Uterus (tissue), 4 donors: ENCODE results near the gene ZNF423. TPM values are rescaled to one million over a fixed set of nuclear protein-coding genes. Genes with fewer than 3 reads are reported as not detected.

Experiments used
- DNase-seq, 2 donors: peaks; one replicate each; pipeline ENCODE4 v3.0.0-alpha.2; 2019 to 2020
- H3K27ac ChIP-seq, 2 donors: fragments of 200-600 bp; sonication (generic); 1 replicate in 1 of 2; 2 replicates in 1 of 2; pipeline ENCODE4 v1.5.1; 2016 to 2018
- H3K27me3 ChIP-seq, 2 donors: fragments of 200-600 bp; sonication (generic); one replicate each; pipeline ENCODE4 v1.5.1; 2018 to 2019; ENCODE audit warnings: control low read depth in 1 of 2
- H3K36me3 ChIP-seq, 2 donors: fragments of 200-600 bp; sonication (generic); one replicate each; pipeline ENCODE4 v1.5.1; 2019; ENCODE audit warnings: control low read depth in 1 of 2
- H3K4me1 ChIP-seq, 2 donors: fragments of 200-600 bp; sonication (generic); one replicate each; pipeline ENCODE4 v1.5.1; 2018 to 2019; ENCODE audit warnings: control low read depth in 1 of 2
- H3K4me3 ChIP-seq, 2 donors: fragments of 200-600 bp; sonication (generic); 1 replicate in 1 of 2; 2 replicates in 1 of 2; pipeline ENCODE4 v1.5.1; 2018 to 2019; ENCODE audit warnings: mild to moderate bottlenecking in 1 of 2
- H3K9me3 ChIP-seq, 2 donors: fragments of 200-600 bp; sonication (generic); one replicate each; pipeline ENCODE4 v1.5.1; 2019; ENCODE audit warnings: control low read depth in 1 of 2
- POLR2A ChIP-seq, 2 donors: fragments of 450-650 bp; IDR thresholded peaks; one replicate each; pipeline ENCODE4 v1.6.1; 2016; ENCODE audit warnings: antibody characterized with exemption in 2 of 2, mild to moderate bottlenecking in 1 of 2, moderate library complexity in 1 of 2
- intact Hi-C: fragments of 100-400 bp; cut with DNase I; formaldehyde crosslinking; loops from one replicate; pipeline ENCODE4 v1.15.1; 2023; ENCODE audit warnings: low total_unique reads
- total RNA-seq, 4 donors: library from RNA; depleted of rRNA in 3 of 4; stranded (reverse); fragments of >200 nt in 3 of 4; gene quantifications; one replicate each; pipeline versions ENCODE4 v1.1.0 to v1.2.4, GENCODE V29; 2014 to 2023
- TF ChIP-seq, protein P1 (sequence below), 4 experiments: fragments of 200-600 bp in 2 of 4; fragments of 450-650 bp in 2 of 4; sonication (generic) in 2 of 4; IDR thresholded peaks; one replicate each; pipeline ENCODE4 v1.5.1; 2016 to 2019; ENCODE audit warnings: antibody characterized with exemption in 4 of 4, mild to moderate bottlenecking in 2 of 4, moderate library complexity in 1 of 4
- donor health status: DM: yes; HTN: yes; CAD: no.

ZNF423 gene
- total RNA-seq, 4 donors from 2014 or later: 7.1 to 33.5 (median 14.7) TPM

DNA sequence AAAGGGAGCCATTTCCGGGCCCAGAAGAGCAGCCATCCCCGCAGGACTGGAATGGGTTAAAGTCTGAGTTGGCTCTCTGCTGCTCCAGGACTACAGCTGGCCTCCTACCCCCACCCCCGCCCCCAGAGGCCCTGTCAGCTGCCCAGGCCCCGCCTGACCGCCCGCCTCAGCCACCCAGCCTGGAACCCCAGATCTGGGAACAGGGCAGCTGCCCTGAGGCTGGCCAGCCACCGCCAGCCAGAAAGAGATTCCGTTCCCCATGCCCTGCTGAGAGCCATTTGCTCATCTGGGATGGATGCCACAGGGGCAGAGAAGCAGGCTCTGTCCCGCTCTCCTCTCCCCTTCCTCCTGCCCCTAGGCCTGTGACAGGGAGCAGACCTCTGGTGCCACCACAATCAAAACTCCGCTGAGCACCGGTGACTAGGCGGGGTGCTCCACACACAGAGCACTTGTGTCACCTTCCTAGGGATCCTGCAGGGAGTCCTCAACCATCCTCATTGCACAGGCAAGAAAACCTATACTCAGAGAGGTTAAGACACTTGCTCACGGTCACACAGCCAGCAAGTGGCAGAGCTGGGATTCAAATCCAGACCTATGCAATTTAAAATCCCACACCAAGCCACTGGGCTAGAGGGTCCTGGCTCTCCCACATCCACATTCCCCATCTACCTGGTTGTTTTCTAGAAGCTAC lies 44.1 kb downstream of the ZNF423 start:
- Histone ChIP-seq H3K4me3 (no peak overlapping the region), H3K27ac (no peak overlapping the region), H3K4me1 (no peaks in the 10 kb centered on the region), H3K9me3 (no peaks in the 10 kb centered on the region), H3K27me3 (no peaks in the 10 kb centered on the region), H3K36me3 (no peaks in the 10 kb centered on the region)
- no peak for TF ChIP-seq POLR2A (IDR thresholded peaks at IDR 0.05)
- TF ChIP-seq, protein P1, sequence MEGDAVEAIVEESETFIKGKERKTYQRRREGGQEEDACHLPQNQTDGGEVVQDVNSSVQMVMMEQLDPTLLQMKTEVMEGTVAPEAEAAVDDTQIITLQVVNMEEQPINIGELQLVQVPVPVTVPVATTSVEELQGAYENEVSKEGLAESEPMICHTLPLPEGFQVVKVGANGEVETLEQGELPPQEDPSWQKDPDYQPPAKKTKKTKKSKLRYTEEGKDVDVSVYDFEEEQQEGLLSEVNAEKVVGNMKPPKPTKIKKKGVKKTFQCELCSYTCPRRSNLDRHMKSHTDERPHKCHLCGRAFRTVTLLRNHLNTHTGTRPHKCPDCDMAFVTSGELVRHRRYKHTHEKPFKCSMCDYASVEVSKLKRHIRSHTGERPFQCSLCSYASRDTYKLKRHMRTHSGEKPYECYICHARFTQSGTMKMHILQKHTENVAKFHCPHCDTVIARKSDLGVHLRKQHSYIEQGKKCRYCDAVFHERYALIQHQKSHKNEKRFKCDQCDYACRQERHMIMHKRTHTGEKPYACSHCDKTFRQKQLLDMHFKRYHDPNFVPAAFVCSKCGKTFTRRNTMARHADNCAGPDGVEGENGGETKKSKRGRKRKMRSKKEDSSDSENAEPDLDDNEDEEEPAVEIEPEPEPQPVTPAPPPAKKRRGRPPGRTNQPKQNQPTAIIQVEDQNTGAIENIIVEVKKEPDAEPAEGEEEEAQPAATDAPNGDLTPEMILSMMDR (IDR thresholded peaks at IDR 0.05): no peak
- no peak for DNase-seq
- intact Hi-C loops: no loop called here

DNA sequence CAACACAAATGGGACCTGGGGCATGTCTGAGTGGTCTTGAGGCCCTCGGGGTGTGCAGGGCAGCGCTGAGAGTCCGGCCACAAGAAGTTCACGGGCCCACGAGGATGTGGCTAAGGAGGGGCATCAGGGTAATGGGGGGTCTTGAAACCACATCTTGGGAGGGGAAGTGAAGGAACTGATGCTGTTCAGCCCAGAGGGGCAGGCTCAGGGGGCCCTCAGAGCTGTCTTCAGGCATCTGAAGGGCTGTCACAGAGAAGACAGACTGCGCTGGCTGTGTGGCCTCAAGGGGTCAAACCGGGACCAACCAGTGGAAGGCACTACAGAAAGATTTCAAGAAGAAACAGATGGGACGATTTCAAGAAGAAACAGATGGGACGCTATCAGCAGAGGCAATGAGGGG lies 45.1 kb downstream of the ZNF423 start:
- H3K36me3 ChIP-seq: no peaks in the 10 kb centered on the region
- intact Hi-C loops: no loop called here
- H3K4me1 ChIP-seq: no peaks in the 10 kb centered on the region
- no peak overlapping the region for H3K27ac ChIP-seq
- no peaks in the 10 kb centered on the region for H3K9me3 ChIP-seq
- H3K4me3 ChIP-seq: no peak overlapping the region
- H3K27me3 ChIP-seq: no peaks in the 10 kb centered on the region
- no peak for DNase-seq
- TF ChIP-seq, protein P1 (IDR thresholded peaks at IDR 0.05): no peak
- no peak for TF ChIP-seq POLR2A (IDR thresholded peaks at IDR 0.05)

GRCh38 chr16:49809561-49809960 lies 46.4 kb downstream of the ZNF423 start:
- H3K27me3 ChIP-seq: no peaks in the 10 kb centered on the region
- intact Hi-C loops: no loop called here
- H3K36me3 ChIP-seq: no peaks in the 10 kb centered on the region
- no peaks in the 10 kb centered on the region for H3K9me3 ChIP-seq
- H3K4me3 ChIP-seq: no peak overlapping the region
- no peaks in the 10 kb centered on the region for H3K4me1 ChIP-seq
- H3K27ac ChIP-seq: no peak overlapping the region
- TF ChIP-seq, protein P1 (IDR thresholded peaks at IDR 0.05): no peak
- TF ChIP-seq POLR2A (IDR thresholded peaks at IDR 0.05): no peak
- DNase-seq: no peak

- H3K9me3 ChIP-seq: no peaks in the 10 kb centered on the region
- no peak overlapping the region for H3K27ac ChIP-seq
- no peaks in the 10 kb centered on the region for H3K36me3 ChIP-seq
- H3K27me3 ChIP-seq: no peaks in the 10 kb centered on the region
- DNase-seq: no peak
- H3K4me1 ChIP-seq: no peaks in the 10 kb centered on the region
- no peak overlapping the region for H3K4me3 ChIP-seq
- intact Hi-C loops: no loop called here
- no peak for TF ChIP-seq POLR2A (IDR thresholded peaks at IDR 0.05)
These were observed 46.9 kb downstream of the ZNF423 start for GRCh38 chr16:49809062-49809461.

DNA sequence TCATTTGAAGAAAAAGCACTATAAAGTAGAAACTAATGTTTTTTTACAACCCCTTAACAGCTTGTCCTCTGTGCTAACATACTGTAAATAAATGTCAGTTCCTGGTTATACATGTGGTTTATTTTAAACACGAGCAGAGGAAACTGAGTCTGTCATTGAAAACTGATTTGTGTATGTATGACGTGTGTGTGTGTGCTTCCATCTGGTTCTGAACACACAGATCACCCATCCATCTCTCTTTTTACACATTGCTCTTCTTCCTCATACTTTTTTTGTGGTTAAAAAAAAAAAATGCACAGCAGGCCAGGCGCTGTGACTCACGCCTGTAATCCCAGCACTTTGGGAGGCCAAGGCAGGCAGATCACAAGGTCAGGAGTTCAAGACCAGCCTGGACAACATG lies 49.5 kb downstream of the ZNF423 start:
- Histone ChIP-seq H3K9me3 (no peaks in the 10 kb centered on the region), H3K4me3 (no peak overlapping the region), H3K27me3 (no peaks in the 10 kb centered on the region), H3K27ac (no peak overlapping the region), H3K36me3 (no peaks in the 10 kb centered on the region), H3K4me1 (no peaks in the 10 kb centered on the region)
- intact Hi-C loops: no loop called here
- TF ChIP-seq, protein P1 (IDR thresholded peaks at IDR 0.05): no peak
- no peak for TF ChIP-seq POLR2A (IDR thresholded peaks at IDR 0.05)
- DNase-seq: no peak

GRCh38 chr16:49801290-49801689 lies 54.6 kb downstream of the ZNF423 start:
- no peaks in the 10 kb centered on the region for H3K9me3 ChIP-seq
- H3K4me1 ChIP-seq: no peaks in the 10 kb centered on the region
- TF ChIP-seq POLR2A (IDR thresholded peaks at IDR 0.05): no peak
- TF ChIP-seq, protein P1 (IDR thresholded peaks at IDR 0.05): no peak
- DNase-seq: no peak
- H3K27me3 ChIP-seq: no peaks in the 10 kb centered on the region
- H3K36me3 ChIP-seq: no peaks in the 10 kb centered on the region
- intact Hi-C loops: no loop called here
- H3K27ac ChIP-seq: no peak overlapping the region
- H3K4me3 ChIP-seq: no peak overlapping the region
